Esophagus muscularis mucosa (tissue), 4 donors: ENCODE data around the gene RBBP6. TPM values are rescaled to one million over a fixed set of nuclear protein-coding genes. Genes with fewer than 3 reads are reported as not detected.

Experiments used
- DNase-seq: peaks from one replicate; pipeline ENCODE4 v3.0.0-alpha.2; 2017; ENCODE audit errors: extremely low spot score
- H3K27ac ChIP-seq, 4 donors: fragments of 200-600 bp; sonication (generic); replicated peaks in 1 of 4; 1 replicate in 3 of 4; 2 replicates in 1 of 4; pipeline ENCODE4 v1.5.1; 2016 to 2019; ENCODE audit warnings: mild to moderate bottlenecking in 1 of 4
- H3K27me3 ChIP-seq, 4 donors: fragments of 200-600 bp; sonication (generic); one replicate each; pipeline versions ENCODE4 v1.5.1 to v1.6.0; 2016 to 2019
- H3K36me3 ChIP-seq, 4 donors: fragments of 200-600 bp; sonication (generic); one replicate each; pipeline ENCODE4 v1.5.1; 2016 to 2019
- H3K4me1 ChIP-seq, 4 donors: fragments of 200-600 bp; sonication (generic); one replicate each; pipeline ENCODE4 v1.5.1; 2016 to 2019
- H3K4me3 ChIP-seq, 4 donors: fragments of 200-600 bp; sonication (generic); 1 replicate in 2 of 4; 2 replicates in 2 of 4; pipeline ENCODE4 v1.5.1; 2016 to 2019; ENCODE audit warnings: mild to moderate bottlenecking in 4 of 4, moderate library complexity in 1 of 4
- H3K9me3 ChIP-seq, 4 donors: fragments of 200-600 bp; sonication (generic); 1 replicate in 3 of 4; 2 replicates in 1 of 4; pipeline ENCODE4 v1.5.1; 2016 to 2019
- EP300 ChIP-seq: sonication (generic); formaldehyde crosslinking; IDR thresholded peaks from one replicate; pipeline ENCODE4 v1.6.1; 2017; ENCODE audit warnings: antibody characterized with exemption
- POLR2A ChIP-seq: fragments of 450-650 bp; IDR thresholded peaks from one replicate; pipeline ENCODE4 v1.6.1; 2017; ENCODE audit warnings: antibody characterized with exemption, moderate library complexity, mild to moderate bottlenecking, low read depth
- POLR2AphosphoS5 ChIP-seq, 2 donors: sonication (generic); formaldehyde crosslinking; IDR thresholded peaks; one replicate each; pipeline ENCODE4 v1.6.1; 2017; ENCODE audit warnings: antibody characterized with exemption in 2 of 2
- WGBS: methylation state at CpG from one replicate; pipeline ENCODE4 v1.1.5; 2018; 5-methylcytosine and 5-hydroxymethylcytosine counted together
- intact Hi-C: fragments of 100-400 bp; cut with DNase I; formaldehyde crosslinking; loops from one replicate; pipeline ENCODE4 v1.15.1; 2023
- total RNA-seq, 4 donors: library from RNA; depleted of rRNA; stranded (reverse); fragments of >200 nt; gene quantifications; one replicate each; pipeline versions ENCODE4 v1.1.0 to v1.2.1, GENCODE V29; 2016
- TF ChIP-seq, protein P1 (sequence below), 3 experiments: fragments of 200-600 bp in 2 of 3; fragments of 450-650 bp in 1 of 3; sonication (generic) in 2 of 3; IDR thresholded peaks; one replicate each; pipeline ENCODE4 v1.5.1; 2017 to 2019; ENCODE audit warnings: antibody characterized with exemption in 3 of 3, mild to moderate bottlenecking in 2 of 3, moderate library complexity in 1 of 3

RBBP6 gene
- total RNA-seq, 4 donors from 2014 or later: 45.7 to 89.0 (median 53.1) TPM

DNA sequence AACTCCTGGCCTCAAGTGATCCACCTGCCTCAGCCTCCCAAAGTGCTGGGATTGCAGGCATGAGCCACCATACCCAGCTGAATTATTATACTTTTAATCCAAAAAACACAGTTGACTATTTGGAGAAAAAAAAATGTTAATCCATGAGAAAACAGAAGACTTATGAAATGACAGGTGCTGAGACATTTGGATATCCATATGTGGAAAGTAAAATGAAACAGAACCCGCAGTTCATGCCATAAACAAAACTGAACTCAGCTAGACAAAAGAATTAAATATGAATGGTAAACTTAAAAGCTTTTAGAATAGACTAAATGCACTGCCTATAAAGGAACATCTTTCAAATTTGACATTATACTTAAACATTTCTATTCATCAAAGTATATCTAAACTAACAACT lies 8.2 kb upstream of the RBBP6 start:
- Histone ChIP-seq H3K9me3 (no peaks in the 10 kb centered on the region), H3K27ac (no peak overlapping the region), H3K27me3 (no peaks in the 10 kb centered on the region), H3K4me1 (no peaks in the 10 kb centered on the region), H3K4me3 (no peak overlapping the region), H3K36me3 (no peaks in the 10 kb centered on the region)
- WGBS: 47% methylated on average over 1 of the region's 1 CpG
- TF ChIP-seq POLR2A (no peak), EP300 (no peak), POLR2AphosphoS5 (IDR thresholded peaks at IDR 0.05) (no peak)
- TF ChIP-seq, protein P1, sequence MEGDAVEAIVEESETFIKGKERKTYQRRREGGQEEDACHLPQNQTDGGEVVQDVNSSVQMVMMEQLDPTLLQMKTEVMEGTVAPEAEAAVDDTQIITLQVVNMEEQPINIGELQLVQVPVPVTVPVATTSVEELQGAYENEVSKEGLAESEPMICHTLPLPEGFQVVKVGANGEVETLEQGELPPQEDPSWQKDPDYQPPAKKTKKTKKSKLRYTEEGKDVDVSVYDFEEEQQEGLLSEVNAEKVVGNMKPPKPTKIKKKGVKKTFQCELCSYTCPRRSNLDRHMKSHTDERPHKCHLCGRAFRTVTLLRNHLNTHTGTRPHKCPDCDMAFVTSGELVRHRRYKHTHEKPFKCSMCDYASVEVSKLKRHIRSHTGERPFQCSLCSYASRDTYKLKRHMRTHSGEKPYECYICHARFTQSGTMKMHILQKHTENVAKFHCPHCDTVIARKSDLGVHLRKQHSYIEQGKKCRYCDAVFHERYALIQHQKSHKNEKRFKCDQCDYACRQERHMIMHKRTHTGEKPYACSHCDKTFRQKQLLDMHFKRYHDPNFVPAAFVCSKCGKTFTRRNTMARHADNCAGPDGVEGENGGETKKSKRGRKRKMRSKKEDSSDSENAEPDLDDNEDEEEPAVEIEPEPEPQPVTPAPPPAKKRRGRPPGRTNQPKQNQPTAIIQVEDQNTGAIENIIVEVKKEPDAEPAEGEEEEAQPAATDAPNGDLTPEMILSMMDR (IDR thresholded peaks at IDR 0.05): no peak
- intact Hi-C loops: no loop called here
- DNase-seq: no peak

DNA sequence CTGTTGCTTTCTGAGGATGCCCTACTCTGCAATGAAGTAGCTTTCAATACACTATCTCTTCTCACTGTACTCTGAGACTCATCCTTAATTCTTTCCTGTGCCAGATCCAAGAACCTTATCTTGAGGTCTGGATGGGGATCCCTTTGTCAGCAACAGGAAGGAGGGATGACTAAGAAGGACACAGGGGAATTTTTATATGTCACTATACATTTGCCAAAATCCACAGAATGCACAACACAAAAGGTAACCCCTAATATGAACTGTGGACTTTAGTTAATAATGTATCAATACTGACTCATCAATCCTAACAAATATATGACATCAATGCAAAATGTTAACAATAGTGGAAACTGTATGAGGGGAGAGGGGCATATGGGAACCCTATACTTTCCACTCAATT lies 4.7 kb upstream of the RBBP6 start:
- DNase-seq: no peak
- TF ChIP-seq, protein P1 (IDR thresholded peaks at IDR 0.05): no peak
- TF ChIP-seq EP300 (no peak), POLR2AphosphoS5 (IDR thresholded peaks at IDR 0.05) (no peak), POLR2A (no peak)
- Histone ChIP-seq H3K9me3 (no peaks in the 10 kb centered on the region), H3K4me1 (peaks cover 0 to 8% (median 7%) of the 10 kb centered on the region in 4 donors), H3K36me3 (no peaks in the 10 kb centered on the region), H3K27me3 (no peaks in the 10 kb centered on the region), H3K4me3 (no peak overlapping the region), H3K27ac (no peak overlapping the region)
- intact Hi-C loops: no loop called here

DNA sequence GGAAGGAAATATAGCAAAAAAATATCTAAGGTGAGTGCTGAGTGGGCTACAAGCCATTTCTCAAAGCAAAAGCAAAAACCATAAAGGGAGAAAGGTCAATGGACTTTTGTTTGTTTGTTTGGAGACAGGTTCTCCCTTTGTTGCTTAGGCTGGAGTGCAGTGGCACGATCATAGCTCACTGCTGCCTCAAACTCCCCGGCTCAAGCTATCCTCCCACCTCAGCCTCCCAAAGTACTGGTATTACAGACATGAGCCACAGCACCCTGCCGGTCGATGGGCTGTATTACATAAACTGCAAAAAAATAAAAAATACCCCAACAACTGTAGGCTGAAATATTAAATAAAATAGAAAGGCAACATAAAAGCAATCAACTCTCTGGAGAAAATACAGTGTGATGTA lies 3.5 kb upstream of the RBBP6 start:
- Histone ChIP-seq H3K36me3 (no peaks in the 10 kb centered on the region), H3K4me3 (no peak overlapping the region), H3K9me3 (no peaks in the 10 kb centered on the region), H3K4me1 (peaks cover 0 to 8% (median 7%) of the 10 kb centered on the region in 4 donors), H3K27ac (no peak overlapping the region), H3K27me3 (no peaks in the 10 kb centered on the region)
- DNase-seq: no peak
- 78% methylated on average over 4 of the region's 4 CpGs for WGBS
- intact Hi-C loops: no loop called here
- no peak for TF ChIP-seq EP300
- no peak for TF ChIP-seq POLR2AphosphoS5 (IDR thresholded peaks at IDR 0.05)
- TF ChIP-seq, protein P1 (IDR thresholded peaks at IDR 0.05): no peak
- no peak for TF ChIP-seq POLR2A

DNA sequence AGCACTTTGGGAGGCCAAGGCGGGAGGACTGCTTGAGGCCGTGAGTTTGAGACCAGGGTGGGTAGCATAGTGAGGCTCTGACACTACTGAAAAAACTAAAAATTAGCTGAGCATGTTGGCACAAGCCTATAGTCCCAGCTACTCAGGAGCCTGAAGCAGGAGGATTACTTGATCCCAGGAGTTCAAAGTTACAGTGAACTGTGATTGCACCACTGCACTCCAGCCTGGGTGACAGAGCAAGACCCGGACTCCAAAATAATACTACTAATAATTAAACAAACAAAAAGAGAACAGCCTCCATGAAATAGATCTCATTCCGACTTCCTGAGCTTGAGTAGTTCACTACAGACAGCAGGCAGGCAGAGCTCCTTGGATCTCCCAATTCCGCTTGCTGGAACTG lies 2.7 kb upstream of the RBBP6 start:
- no peak for DNase-seq
- no peaks in the 10 kb centered on the region for H3K27me3 ChIP-seq
- no peak overlapping the region for H3K4me3 ChIP-seq
- no peaks in the 10 kb centered on the region for H3K36me3 ChIP-seq
- TF ChIP-seq, protein P1 (IDR thresholded peaks at IDR 0.05): no peak
- no peak for TF ChIP-seq POLR2A
- no peak overlapping the region for H3K27ac ChIP-seq
- no peaks in the 10 kb centered on the region for H3K9me3 ChIP-seq
- peaks cover 0 to 9% (median 7%) of the 10 kb centered on the region in 4 donors for H3K4me1 ChIP-seq
- WGBS: 93% methylated on average over 5 of the region's 5 CpGs
- intact Hi-C loops: no loop called here
